Dedifferentiated amniotic fluid mesenchymal stem cell (primary cell): ENCODE results near the gene PIMREG.

Experiments
- DNase-seq: peaks from one replicate; pipeline ENCODE4 v3.0.0-alpha.2; 2016; ENCODE audit errors: extremely low spot score

PIMREG gene

GRCh38 chr17:6437956-6438355, 6.3 kb upstream of the PIMREG start:
- DNase-seq: no peak

GRCh38 chr17:6439951-6440350, 4.3 kb upstream of the PIMREG start:
- DNase-seq: no peak

GRCh38 chr17:6442775-6443174, 1.5 kb upstream of the PIMREG start:
- DNase-seq: no peak

GRCh38 chr17:6444571-6445335, 498 bp downstream of the PIMREG start:
- no peak for DNase-seq

- no peak for DNase-seq
These were observed 2.4 kb downstream of the PIMREG start for GRCh38 chr17:6446516-6447100.

- DNase-seq: no peak
These were observed 4.2 kb downstream of the PIMREG start for GRCh38 chr17:6448473-6448872.

- no peak for DNase-seq
These were observed 5.1 kb downstream of the PIMREG start for GRCh38 chr17:6449307-6449706.

- DNase-seq: no peak
These were observed 6.9 kb downstream of the PIMREG start for GRCh38 chr17:6450926-6451832.

- DNase-seq: no peak
These were observed 8.4 kb downstream of the PIMREG start for GRCh38 chr17:6452471-6453266.

GRCh38 chr17:6453279-6454024, 9.2 kb downstream of the PIMREG start:
- DNase-seq: no peak

- no peak for DNase-seq
These were observed 10.5 kb downstream of the PIMREG start for GRCh38 chr17:6454495-6455320.

- no peak for DNase-seq
These were observed 11.1 kb downstream of the PIMREG start for GRCh38 chr17:6455321-6455705.

- no peak for DNase-seq
These were observed 12.1 kb downstream of the PIMREG start for GRCh38 chr17:6456321-6456720.

- no peak for DNase-seq
These were observed 12.8 kb downstream of the PIMREG start for GRCh38 chr17:6456914-6457687.

- DNase-seq: no peak
These were observed 13.6 kb downstream of the PIMREG start for GRCh38 chr17:6457688-6458459.

GRCh38 chr17:6458460-6458950, 14.2 kb downstream of the PIMREG start:
- DNase-seq: no peak

GRCh38 chr17:6460531-6461161, 16.4 kb downstream of the PIMREG start:
- no peak for DNase-seq

- DNase-seq: no peak
These were observed 17.0 kb downstream of the PIMREG start for GRCh38 chr17:6461246-6461645.
